ENCODE measurements around the gene IP6K1. TPM values are rescaled to one million over a fixed set of nuclear protein-coding genes. Genes with fewer than 3 reads are reported as not detected.
A peak's percentile ranks its signal among the peaks of the same experiment; 100 is the strongest.

Gene IP6K1
- total RNA-seq, 2 donors from 2014 or later = 24.0 to 30.9 TPM

- no peaks in the 10 kb centered on the region for H3K27me3 ChIP-seq
- peaks cover 0 to 7% of the 10 kb centered on the region in 2 donors for H3K4me1 ChIP-seq
Measured at GRCh38 chr3:49681543-49681942, 104.8 kb downstream of the IP6K1 start.

GRCh38 chr3:49681232-49681522 lies 105.2 kb downstream of the IP6K1 start:
- no peak overlapping the region for H3K4me3 ChIP-seq
- H3K9me3 ChIP-seq = no peaks in the 10 kb centered on the region
- H3K27ac ChIP-seq = no peak overlapping the region
- peaks cover 0 to 4% of the 10 kb centered on the region in 2 donors for H3K4me1 ChIP-seq
- no peak for TF ChIP-seq CTCF (IDR thresholded peaks at IDR 0.05)
- no peaks in the 10 kb centered on the region for H3K27me3 ChIP-seq
- DNase-seq (ENCODE audit: low spot score) = no peak
- peaks cover 76% of the 10 kb centered on the region for H3K36me3 ChIP-seq

More at GRCh38 chr3:49681543-49681942, 104.8 kb downstream of the IP6K1 start:
- H3K9me3 ChIP-seq = no peaks in the 10 kb centered on the region
- no peak for TF ChIP-seq CTCF (IDR thresholded peaks at IDR 0.05)
- H3K27ac ChIP-seq = no peak overlapping the region
- no peak overlapping the region for H3K4me3 ChIP-seq
- no peak for DNase-seq (ENCODE audit: low spot score)
- peaks cover 72% of the 10 kb centered on the region for H3K36me3 ChIP-seq

GRCh38 chr3:49680493-49681231 lies 105.7 kb downstream of the IP6K1 start:
- Histone ChIP-seq H3K9me3 (no peaks in the 10 kb centered on the region), H3K36me3 (peaks cover 81% of the 10 kb centered on the region), H3K27me3 (no peaks in the 10 kb centered on the region), H3K4me3 (no peak overlapping the region), H3K4me1 (no peaks in the 10 kb centered on the region), H3K27ac (no peak overlapping the region)
- TF ChIP-seq CTCF (IDR thresholded peaks at IDR 0.05) = no peak
- DNase-seq (ENCODE audit: low spot score) = no peak

GRCh38 chr3:49675912-49676311 lies 110.4 kb downstream of the IP6K1 start:
- Histone ChIP-seq H3K9me3 (no peaks in the 10 kb centered on the region), H3K36me3 (peaks cover 52% of the 10 kb centered on the region), H3K27me3 (no peaks in the 10 kb centered on the region), H3K27ac (no peak overlapping the region), H3K4me1 (peaks cover 0 to 18% of the 10 kb centered on the region in 2 donors), H3K4me3 (no peak overlapping the region)
- DNase-seq (ENCODE audit: low spot score) = no peak
- no peak for TF ChIP-seq CTCF (IDR thresholded peaks at IDR 0.05)

GRCh38 chr3:49674497-49674983 lies 111.8 kb downstream of the IP6K1 start:
- H3K36me3 ChIP-seq = peaks cover 39% of the 10 kb centered on the region
- DNase-seq (ENCODE audit: low spot score) = no peak
- H3K4me3 ChIP-seq = peak overlapping the region; percentile 77 to 87
- H3K27me3 ChIP-seq = no peaks in the 10 kb centered on the region
- peaks cover 0 to 18% of the 10 kb centered on the region in 2 donors for H3K4me1 ChIP-seq
- peak overlapping the region; percentile 82 to 91 for H3K27ac ChIP-seq
- peak in 1 of 2 donors; percentile 28 for TF ChIP-seq CTCF (IDR thresholded peaks at IDR 0.05)
- H3K9me3 ChIP-seq = no peaks in the 10 kb centered on the region

Small RNAs within 50 kb of the gene (microRNA-seq; reads per million reads assigned to microRNA genes)
- 0 reads per million in 2 donors for gene MIR5193 (ENCODE audit: borderline number of aligned reads in 2 of 2, borderline replicate concordance in 1 of 2)

Other genes with a start within 250 kb of the IP6K1 start
- gene BSN, start 232.1 kb downstream of the IP6K1 start, total RNA-seq = under 1 TPM; 0.41 to 0.63 TPM
- 10 to 100 TPM; 61.1 to 67.5 TPM for gene APEH, start 112.2 kb downstream of the IP6K1 start, total RNA-seq
- gene MST1, start 97.1 kb downstream of the IP6K1 start, total RNA-seq = 1 to 10 TPM; 3.9 to 8.0 TPM
- gene RNF123, start 97.0 kb downstream of the IP6K1 start, total RNA-seq = 10 to 100 TPM; 29.1 to 29.8 TPM
- 1 to 10 TPM in 1 of 2 donors, under 1 TPM in 1; 0.44 to 1.1 TPM for gene AMIGO3, start 66.9 kb downstream of the IP6K1 start, total RNA-seq
- 10 to 100 TPM; 12.0 to 21.7 TPM for gene GMPPB, start 62.6 kb downstream of the IP6K1 start, total RNA-seq
- gene CDHR4, start 13.3 kb upstream of the IP6K1 start, total RNA-seq = under 1 TPM in 1 of 2 donors, not detected in 1; 0.20 TPM
- gene INKA1, start 16.7 kb upstream of the IP6K1 start, total RNA-seq = 1 to 10 TPM; 1.8 to 4.2 TPM
- gene UBA7, start 27.4 kb upstream of the IP6K1 start, total RNA-seq = 10 to 100 TPM; 11.3 to 12.2 TPM
- 1 to 10 TPM in 1 of 2 donors, under 1 TPM in 1; 0.98 to 2.0 TPM for gene TRAIP, start 70.0 kb upstream of the IP6K1 start, total RNA-seq
- not detected for gene CAMKV, start 83.4 kb upstream of the IP6K1 start, total RNA-seq
- 1 to 10 TPM; 1.2 to 4.2 TPM for gene MST1R, start 117.3 kb upstream of the IP6K1 start, total RNA-seq
- 1 to 10 TPM; 8.4 to 9.4 TPM for gene MON1A, start 143.3 kb upstream of the IP6K1 start, total RNA-seq
- gene RBM6, start 153.6 kb upstream of the IP6K1 start, total RNA-seq = 10 to 100 TPM; 34.6 to 38.0 TPM